Smooth muscle cell (in vitro differentiated cells): Measurements from ENCODE around the gene CASP7. TPM values are rescaled to one million over a fixed set of nuclear protein-coding genes. Genes with fewer than 3 reads are reported as not detected.

Experiments
- DNase-seq: peaks from one replicate; lab custom pipeline; 2025; ENCODE audit not compliant: unreplicated experiment; lab: John Stamatoyannopoulos, UW
- H2AFZ ChIP-seq: fragments of 200-600 bp; sonication (generic); 2 replicates; pipeline ENCODE4 v1.6.0; 2016; ENCODE audit warnings: antibody characterized with exemption, low read depth, mild to moderate bottlenecking
- H3F3A ChIP-seq: fragments of 200-600 bp; sonication (generic); 2 replicates; pipeline ENCODE4 v1.6.0; 2017; ENCODE audit warnings: antibody characterized with exemption, low read depth
- H3K27ac ChIP-seq: fragments of 200-600 bp; sonication (generic); 2 replicates; pipeline ENCODE4 v1.5.1; 2016; ENCODE audit warnings: low read depth, mild to moderate bottlenecking
- H3K27me3 ChIP-seq: fragments of 200-600 bp; sonication (generic); 2 replicates; pipeline ENCODE4 v1.6.1; 2016; ENCODE audit warnings: low read depth, mild to moderate bottlenecking
- H3K36me3 ChIP-seq: fragments of 200-600 bp; sonication (generic); 2 replicates; pipeline ENCODE4 v1.5.1; 2016; ENCODE audit warnings: low read depth
- H3K4me1 ChIP-seq: fragments of 200-600 bp; sonication (generic); 2 replicates; pipeline ENCODE4 v1.5.1; 2016; ENCODE audit warnings: low read depth
- H3K4me2 ChIP-seq: fragments of 200-600 bp; sonication (generic); 2 replicates; pipeline ENCODE4 v1.6.0; 2016; ENCODE audit warnings: mild to moderate bottlenecking
- H3K4me3 ChIP-seq: fragments of 200-600 bp; sonication (generic); 2 replicates; pipeline ENCODE4 v1.5.1; 2016; ENCODE audit warnings: mild to moderate bottlenecking
- H3K79me2 ChIP-seq: fragments of 200-600 bp; sonication (generic); 2 replicates; pipeline ENCODE4 v1.6.0; 2016; ENCODE audit warnings: low read depth, mild to moderate bottlenecking
- H3K9ac ChIP-seq: fragments of 200-600 bp; sonication (generic); 2 replicates; pipeline ENCODE4 v1.6.0; 2016; ENCODE audit warnings: low read depth
- H3K9me3 ChIP-seq: fragments of 200-600 bp; sonication (generic); replicated peaks from 2 replicates; pipeline ENCODE4 v1.5.1; 2016; ENCODE audit warnings: low read depth
- H4K20me1 ChIP-seq: fragments of 200-600 bp; sonication (generic); 2 replicates; pipeline ENCODE4 v1.6.0; 2016; ENCODE audit warnings: low read depth
- WGBS: methylation state at CpG from one replicate; pipeline ENCODE4 v1.1.7; 2016; ENCODE audit warnings: low lambda C conversion rate; 5-methylcytosine and 5-hydroxymethylcytosine counted together
- microRNA-seq: library from miRNA; unstranded; fragments of <30 nt; microRNA quantifications from one replicate; pipeline ENCODE4, GENCODE V29; 2016; ENCODE audit warnings: borderline number of aligned reads
- polyA plus RNA-seq: library from polyadenylated mRNA; unstranded; fragments of >200 nt; fragmentation: Nextera tagmentation; extraction: Ambion mirVana; gene quantifications from 2 replicates; pipeline ENCODE4 v1.2.1, GENCODE V29; 2016
- total RNA-seq: library from RNA; depleted of rRNA; stranded (reverse); fragments of >200 nt; gene quantifications from 2 replicates; pipeline ENCODE4 v1.2.3, GENCODE V29; 2014
- TF ChIP-seq, protein P1 (sequence below): fragments of 200-600 bp; sonication (generic); IDR thresholded peaks from 2 replicates; pipeline ENCODE4 v1.5.1; 2017; ENCODE audit warnings: borderline replicate concordance, mild to moderate bottlenecking, antibody characterized with exemption; ENCODE audit not compliant: insufficient read depth, poor library complexity, severe bottlenecking

Gene CASP7
- total and polyA plus RNA-seq, 2 experiments from 2014 or later: 16.2 to 21.5 TPM

DNA sequence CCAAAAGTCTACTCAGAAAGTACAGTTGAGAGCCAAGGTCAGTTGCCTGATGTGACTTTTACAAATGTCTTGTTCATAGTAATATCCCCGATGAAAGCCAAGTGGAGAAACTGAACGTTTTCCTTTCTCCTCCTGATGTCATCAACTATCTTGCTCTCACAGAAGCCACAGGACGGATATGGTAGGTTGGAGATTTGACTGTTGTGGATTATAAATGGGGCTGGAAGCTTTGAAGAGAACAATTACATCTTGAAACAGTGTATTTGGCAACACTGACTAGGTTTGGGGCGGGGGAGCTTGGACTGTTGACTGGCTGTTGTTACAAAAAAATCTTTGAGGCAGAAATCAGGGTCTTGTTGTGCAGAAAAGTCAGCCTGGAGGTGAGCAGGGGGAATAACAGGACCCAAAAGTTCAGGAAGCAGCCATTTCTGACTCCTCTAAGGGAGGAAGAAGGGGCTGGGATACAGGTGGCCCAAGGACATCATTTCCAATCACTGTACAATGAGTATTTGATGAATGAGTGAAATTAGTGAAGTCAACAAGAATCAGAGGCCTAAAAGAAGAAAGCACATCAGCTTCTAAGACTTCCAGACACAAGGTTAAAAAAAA lies 96.1 kb downstream of the CASP7 start:
- H3K4me3 ChIP-seq: no peak overlapping the region
- no peak for DNase-seq
- no peaks in the 10 kb centered on the region for H3K36me3 ChIP-seq
- H3K27ac ChIP-seq: no peak overlapping the region
- no peak overlapping the region for H2AFZ ChIP-seq
- TF ChIP-seq, protein P1, sequence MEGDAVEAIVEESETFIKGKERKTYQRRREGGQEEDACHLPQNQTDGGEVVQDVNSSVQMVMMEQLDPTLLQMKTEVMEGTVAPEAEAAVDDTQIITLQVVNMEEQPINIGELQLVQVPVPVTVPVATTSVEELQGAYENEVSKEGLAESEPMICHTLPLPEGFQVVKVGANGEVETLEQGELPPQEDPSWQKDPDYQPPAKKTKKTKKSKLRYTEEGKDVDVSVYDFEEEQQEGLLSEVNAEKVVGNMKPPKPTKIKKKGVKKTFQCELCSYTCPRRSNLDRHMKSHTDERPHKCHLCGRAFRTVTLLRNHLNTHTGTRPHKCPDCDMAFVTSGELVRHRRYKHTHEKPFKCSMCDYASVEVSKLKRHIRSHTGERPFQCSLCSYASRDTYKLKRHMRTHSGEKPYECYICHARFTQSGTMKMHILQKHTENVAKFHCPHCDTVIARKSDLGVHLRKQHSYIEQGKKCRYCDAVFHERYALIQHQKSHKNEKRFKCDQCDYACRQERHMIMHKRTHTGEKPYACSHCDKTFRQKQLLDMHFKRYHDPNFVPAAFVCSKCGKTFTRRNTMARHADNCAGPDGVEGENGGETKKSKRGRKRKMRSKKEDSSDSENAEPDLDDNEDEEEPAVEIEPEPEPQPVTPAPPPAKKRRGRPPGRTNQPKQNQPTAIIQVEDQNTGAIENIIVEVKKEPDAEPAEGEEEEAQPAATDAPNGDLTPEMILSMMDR: no peak
- no peaks in the 10 kb centered on the region for H3F3A ChIP-seq
- H3K9me3 ChIP-seq: no peaks in the 10 kb centered on the region
- H3K9ac ChIP-seq: no peak overlapping the region
- WGBS: 88% methylated on average over 4 of the region's 4 CpGs
- H3K4me1 ChIP-seq: no peaks in the 10 kb centered on the region
- no peaks in the 10 kb centered on the region for H3K79me2 ChIP-seq
- H3K4me2 ChIP-seq: no peak overlapping the region
- H4K20me1 ChIP-seq: no peaks in the 10 kb centered on the region
- H3K27me3 ChIP-seq: peaks cover 18% of the 10 kb centered on the region

DNA sequence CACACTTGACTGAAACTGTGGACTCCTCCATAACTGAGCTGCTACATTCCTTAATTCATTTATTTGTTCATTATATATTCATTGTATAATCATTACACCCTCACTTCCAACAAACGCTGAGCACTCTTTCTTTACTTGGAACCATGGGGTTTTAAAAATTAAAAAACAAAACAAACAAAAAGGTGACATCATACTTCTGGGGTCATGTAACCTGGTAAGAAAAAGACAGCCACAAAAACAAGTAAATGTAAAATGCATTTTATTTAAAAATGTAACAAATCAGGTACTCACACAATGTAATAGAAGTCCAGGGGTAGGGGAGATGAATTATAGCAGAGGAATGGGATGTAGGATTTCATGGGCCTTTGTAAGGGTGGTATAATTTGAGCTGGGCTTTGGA lies 96.8 kb downstream of the CASP7 start:
- Histone ChIP-seq H3K27ac (no peak overlapping the region), H3K9ac (no peak overlapping the region), H3K36me3 (no peaks in the 10 kb centered on the region), H3K9me3 (no peaks in the 10 kb centered on the region), H3K27me3 (peaks cover 14% of the 10 kb centered on the region), H3K4me3 (no peak overlapping the region), H3K4me2 (no peak overlapping the region), H4K20me1 (no peaks in the 10 kb centered on the region), H3K4me1 (no peaks in the 10 kb centered on the region), H2AFZ (no peak overlapping the region), H3F3A (no peaks in the 10 kb centered on the region), H3K79me2 (no peaks in the 10 kb centered on the region)
- WGBS: 83% methylated on average over 1 of the region's 1 CpG
- TF ChIP-seq, protein P1: no peak
- no peak for DNase-seq

Small RNA genes lying within 50 kb of the gene (microRNA-seq; reads per million reads assigned to microRNA genes)
- not detected for gene MIR4483

Other genes with a start within 250 kb of the CASP7 start
- not detected in 2 replicates for gene HABP2, start 126.9 kb upstream of the CASP7 start, total RNA-seq
- 0.05 TPM in 1 of 2 replicates, not detected in the other for gene HABP2, start 126.9 kb upstream of the CASP7 start, polyA plus RNA-seq
- not detected in 2 replicates for gene NRAP, start 15.9 kb upstream of the CASP7 start, total RNA-seq
- gene NRAP, start 15.9 kb upstream of the CASP7 start, polyA plus RNA-seq: not detected in 2 replicates
- not detected in 2 replicates for gene PLEKHS1, start 71.8 kb downstream of the CASP7 start, total RNA-seq
- not detected in 2 replicates for gene PLEKHS1, start 71.8 kb downstream of the CASP7 start, polyA plus RNA-seq
- gene DCLRE1A, start 174.2 kb downstream of the CASP7 start, total RNA-seq: 3.8 and 5.4 TPM in 2 replicates
- gene DCLRE1A, start 174.2 kb downstream of the CASP7 start, polyA plus RNA-seq: 1.2 and 2.4 TPM in 2 replicates
- gene NHLRC2, start 174.7 kb downstream of the CASP7 start, total RNA-seq: 14.4 and 27.7 TPM in 2 replicates
- 3.9 and 5.1 TPM in 2 replicates for gene NHLRC2, start 174.7 kb downstream of the CASP7 start, polyA plus RNA-seq